Measurements from ENCODE around the gene GNAQ. TPM values are rescaled to one million over a fixed set of nuclear protein-coding genes. Genes with fewer than 3 reads are reported as not detected.

The GNAQ gene
- total and polyA plus RNA-seq, 2 donors from 2014 or later, result 16.2 to 83.4 TPM

DNA sequence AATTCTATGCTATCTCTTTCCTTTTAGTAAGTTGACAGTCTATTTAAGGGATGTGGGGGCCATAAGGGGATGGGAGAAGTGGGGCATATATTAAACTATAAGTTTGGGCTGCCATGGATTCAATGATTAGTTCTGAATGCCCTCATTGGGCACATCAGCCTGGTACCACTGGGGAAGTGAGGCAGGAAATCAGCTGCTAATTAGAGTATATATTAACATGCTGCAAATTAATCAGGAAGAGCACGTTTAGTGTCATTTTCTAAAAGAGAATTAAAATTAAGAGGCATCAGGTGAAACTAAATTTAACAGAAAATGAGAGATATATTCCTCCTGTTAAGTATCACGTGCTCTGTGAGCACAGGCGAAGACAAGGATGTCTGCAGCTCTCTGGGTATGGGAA is 260.4 kb downstream of the GNAQ start:
- intact Hi-C loops (cut with DNase I), result no loop called here
- H3K9ac ChIP-seq (ENCODE audit: low read length in 3 of 3), result no peak overlapping the region
- FAIRE-seq (no peak), DNase-seq (no peak)
- no peaks in the 10 kb centered on the region for H3K4me1 ChIP-seq (ENCODE audit: control insufficient read depth in 2 of 3, insufficient read depth in 2 of 3, low read depth in 1 of 3, low read length in 3 of 3)
- H3K27ac ChIP-seq (ENCODE audit: low read depth in 2 of 2, low read length in 2 of 2), result no peak overlapping the region
- no peaks in the 10 kb centered on the region for H3K36me3 ChIP-seq (ENCODE audit: control insufficient read depth in 2 of 3, insufficient read depth in 3 of 3, low read length in 3 of 3)
- no peak for TF ChIP-seq CTCF (IDR thresholded peaks at IDR 0.05; ENCODE audit: borderline replicate concordance, extremely low read depth, insufficient read depth)
- no peaks in the 10 kb centered on the region for H3K27me3 ChIP-seq (ENCODE audit: control insufficient read depth, insufficient read depth, low read length)
- no peak overlapping the region for H3K4me3 ChIP-seq (ENCODE audit: low read length in 3 of 3)
- peaks cover 0 to 4% (median 0%) of the 10 kb centered on the region in 3 donors for H3K9me3 ChIP-seq (ENCODE audit: control insufficient read depth in 2 of 3, insufficient read depth in 1 of 3, low read length in 3 of 3)

GRCh38 chr9:77770340-77770739 is 261.3 kb downstream of the GNAQ start:
- Histone ChIP-seq H3K27me3 (ENCODE audit: control insufficient read depth, insufficient read depth, low read length) (no peaks in the 10 kb centered on the region), H3K4me1 (ENCODE audit: control insufficient read depth in 2 of 3, insufficient read depth in 2 of 3, low read depth in 1 of 3, low read length in 3 of 3) (no peaks in the 10 kb centered on the region), H3K27ac (ENCODE audit: low read depth in 2 of 2, low read length in 2 of 2) (no peak overlapping the region), H3K9ac (ENCODE audit: low read length in 3 of 3) (no peak overlapping the region), H3K4me3 (ENCODE audit: low read length in 3 of 3) (no peak overlapping the region), H3K36me3 (ENCODE audit: control insufficient read depth in 2 of 3, insufficient read depth in 3 of 3, low read length in 3 of 3) (no peaks in the 10 kb centered on the region), H3K9me3 (ENCODE audit: control insufficient read depth in 2 of 3, insufficient read depth in 1 of 3, low read length in 3 of 3) (peaks cover 0 to 2% (median 0%) of the 10 kb centered on the region in 3 donors)
- DNase-seq (no peak), FAIRE-seq (no peak)
- intact Hi-C loops (cut with DNase I), result no loop called here
- no peak for TF ChIP-seq CTCF (IDR thresholded peaks at IDR 0.05; ENCODE audit: borderline replicate concordance, extremely low read depth, insufficient read depth)

GRCh38 chr9:77769246-77769645 is 262.4 kb downstream of the GNAQ start:
- DNase-seq (peak in 1 of 5 donors; percentile 21), FAIRE-seq (no peak)
- H3K4me3 ChIP-seq (ENCODE audit: low read length in 3 of 3), result no peak overlapping the region
- H3K4me1 ChIP-seq (ENCODE audit: control insufficient read depth in 2 of 3, insufficient read depth in 2 of 3, low read depth in 1 of 3, low read length in 3 of 3), result no peaks in the 10 kb centered on the region
- TF ChIP-seq CTCF (IDR thresholded peaks at IDR 0.05; ENCODE audit: borderline replicate concordance, extremely low read depth, insufficient read depth), result no peak
- no peaks in the 10 kb centered on the region for H3K36me3 ChIP-seq (ENCODE audit: control insufficient read depth in 2 of 3, insufficient read depth in 3 of 3, low read length in 3 of 3)
- H3K9ac ChIP-seq (ENCODE audit: low read length in 3 of 3), result no peak overlapping the region
- peaks cover 0 to 2% (median 0%) of the 10 kb centered on the region in 3 donors for H3K9me3 ChIP-seq (ENCODE audit: control insufficient read depth in 2 of 3, insufficient read depth in 1 of 3, low read length in 3 of 3)
- intact Hi-C loops (cut with DNase I), result no loop called here
- H3K27ac ChIP-seq (ENCODE audit: low read depth in 2 of 2, low read length in 2 of 2), result no peak overlapping the region
- H3K27me3 ChIP-seq (ENCODE audit: control insufficient read depth, insufficient read depth, low read length), result no peaks in the 10 kb centered on the region

DNA sequence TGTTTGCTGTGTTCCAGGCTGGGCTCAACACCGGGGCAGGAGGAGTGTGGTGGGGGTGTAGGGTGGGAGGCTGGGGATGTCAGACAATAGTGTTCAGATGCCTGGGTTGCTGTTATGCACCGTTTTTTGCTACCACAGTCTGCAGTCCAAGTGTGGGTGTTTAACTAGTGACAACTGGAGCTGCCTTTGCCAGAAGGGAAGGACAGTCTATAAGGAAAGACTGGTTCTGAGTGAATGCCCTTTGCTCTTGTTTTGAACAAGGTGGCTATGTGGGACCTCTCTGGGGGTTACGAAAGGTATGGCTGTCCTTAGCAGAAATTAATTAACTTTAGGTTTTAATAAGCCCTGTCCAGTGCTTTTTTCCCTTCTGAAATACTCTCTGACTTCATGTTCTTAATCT is 265.0 kb downstream of the GNAQ start:
- Histone ChIP-seq H3K4me1 (ENCODE audit: control insufficient read depth in 2 of 3, insufficient read depth in 2 of 3, low read depth in 1 of 3, low read length in 3 of 3) (no peaks in the 10 kb centered on the region), H3K9ac (ENCODE audit: low read length in 3 of 3) (no peak overlapping the region), H3K4me3 (ENCODE audit: low read length in 3 of 3) (no peak overlapping the region), H3K36me3 (ENCODE audit: control insufficient read depth in 2 of 3, insufficient read depth in 3 of 3, low read length in 3 of 3) (no peaks in the 10 kb centered on the region), H3K9me3 (ENCODE audit: control insufficient read depth in 2 of 3, insufficient read depth in 1 of 3, low read length in 3 of 3) (peaks cover 0 to 2% (median 0%) of the 10 kb centered on the region in 3 donors), H3K27me3 (ENCODE audit: control insufficient read depth, insufficient read depth, low read length) (no peaks in the 10 kb centered on the region), H3K27ac (ENCODE audit: low read depth in 2 of 2, low read length in 2 of 2) (no peak overlapping the region)
- TF ChIP-seq CTCF (IDR thresholded peaks at IDR 0.05; ENCODE audit: borderline replicate concordance, extremely low read depth, insufficient read depth), result no peak
- FAIRE-seq (no peak), DNase-seq (no peak)
- intact Hi-C loops (cut with DNase I), result no loop called here
